IMR-90 (cell line): ENCODE results near the gene SLC9A9. TPM values are rescaled to one million over a fixed set of nuclear protein-coding genes. Genes with fewer than 3 reads are reported as not detected.

Source experiments
- ATAC-seq: fragments of 200-7000 bp; cut with Tn5 transposase; 2 replicates; pipeline ENCODE4 v1.9.1; 2020; ENCODE audit warnings: low read depth, mild to moderate bottlenecking, moderate library complexity
- BruUV-seq: library from RNA; stranded (reverse); fragments of 400-500 nt; replicated peaks from 2 replicates; lab custom pipeline; 2021; lab: Mats Ljungman, UMichigan
- CTCF ChIA-PET: fragments of 300-600 bp; formaldehyde crosslinking; extraction: SDS; loops from one replicate; lab custom pipeline; 2021; ENCODE audit warnings: antibody characterized with exemption; lab: Yijun Ruan, JAX
- POLR2A ChIA-PET: fragments of 300-600 bp; sonication (Branson Sonifier 250); formaldehyde crosslinking; loops from one replicate; lab custom pipeline; 2022; ENCODE audit warnings: antibody characterized with exemption; ENCODE audit not compliant: unreplicated experiment; lab: Charles Lee
- DNase-seq: peaks from one replicate; pipeline ENCODE4 v3.0.0; 2013
- H2AFZ ChIP-seq: replicated peaks from 2 replicates; pipeline ENCODE3; 2013; ENCODE audit warnings: low read length, mild to moderate bottlenecking; ENCODE audit not compliant: poor library complexity
- H2AK5ac ChIP-seq: 2 replicates; pipeline ENCODE4 v1.6.1; 2013; ENCODE audit warnings: low read depth, low read length, inconsistent platforms
- H2AK9ac ChIP-seq: replicated peaks from 2 replicates; pipeline ENCODE3; 2013; ENCODE audit warnings: mild to moderate bottlenecking, low read depth, low read length, moderate library complexity; ENCODE audit not compliant: poor library complexity
- H2BK120ac ChIP-seq: 2 replicates; pipeline ENCODE4 v1.6.1; 2013; ENCODE audit warnings: low read depth, low read length, inconsistent platforms
- H2BK15ac ChIP-seq: 3 replicates; pipeline ENCODE4 v1.6.1; 2013; ENCODE audit warnings: low read depth, low read length, inconsistent platforms
- H2BK20ac ChIP-seq: 2 replicates; pipeline ENCODE4 v1.6.1; 2013; ENCODE audit warnings: low read depth, mild to moderate bottlenecking, inconsistent platforms, low read length, moderate library complexity
- H2BK5ac ChIP-seq: 2 replicates; pipeline ENCODE4 v1.6.1; 2013; ENCODE audit warnings: mild to moderate bottlenecking, low read depth, low read length, inconsistent platforms; ENCODE audit not compliant: poor library complexity, severe bottlenecking
- H3K14ac ChIP-seq: replicated peaks from 2 replicates; pipeline ENCODE4 v1.6.1; 2013; ENCODE audit warnings: low read depth, low read length, inconsistent platforms
- H3K18ac ChIP-seq: 2 replicates; pipeline ENCODE4 v1.6.1; 2013; ENCODE audit warnings: low read depth, low read length, control low read depth
- H3K23ac ChIP-seq: 2 replicates; pipeline ENCODE4 v1.6.1; 2013; ENCODE audit warnings: low read depth, low read length, inconsistent platforms
- H3K27ac ChIP-seq: 2 replicates; pipeline ENCODE4 v1.5.1; 2013; ENCODE audit warnings: mild to moderate bottlenecking, control low read depth, low read length; ENCODE audit not compliant: insufficient read depth
- H3K27me3 ChIP-seq: 2 replicates; pipeline ENCODE4 v1.6.1; 2013; ENCODE audit warnings: low read length; ENCODE audit not compliant: control insufficient read depth, insufficient read depth
- H3K36me3 ChIP-seq: 2 replicates; pipeline ENCODE4 v1.6.1; 2013; ENCODE audit warnings: low read length, mixed read lengths; ENCODE audit not compliant: control insufficient read depth, insufficient read depth
- H3K4ac ChIP-seq: 2 replicates; pipeline ENCODE4 v1.6.1; 2013; ENCODE audit warnings: low read depth, low read length, inconsistent platforms
- H3K4me1 ChIP-seq: 2 replicates; pipeline ENCODE4 v1.6.1; 2013; ENCODE audit warnings: low read length, mixed read lengths; ENCODE audit not compliant: control insufficient read depth, insufficient read depth
- H3K4me2 ChIP-seq: 2 replicates; pipeline ENCODE4 v1.6.1; 2013; ENCODE audit warnings: low read depth, mild to moderate bottlenecking, control low read depth, low read length, moderate library complexity
- H3K4me3 ChIP-seq: 2 replicates; pipeline ENCODE4 v1.5.1; 2013; ENCODE audit warnings: low read depth, mild to moderate bottlenecking, control low read depth, low read length, moderate library complexity; ENCODE audit not compliant: insufficient read depth
- H3K56ac ChIP-seq: 2 replicates; pipeline ENCODE4 v1.6.1; 2013; ENCODE audit warnings: low read length, inconsistent platforms; ENCODE audit not compliant: insufficient read depth; ENCODE audit errors: extremely low read depth
- H3K79me1 ChIP-seq, 2 experiments: 2 replicates each; pipeline ENCODE4 v1.6.1; 2013; ENCODE audit warnings: low read length in 2 of 2, inconsistent platforms in 1 of 2, low read depth in 1 of 2
- H3K9ac ChIP-seq: 2 replicates; pipeline ENCODE4 v1.6.1; 2013; ENCODE audit warnings: low read depth, low read length, control low read depth
- H3K9me1 ChIP-seq: 2 replicates; pipeline ENCODE4 v1.6.1; 2013; ENCODE audit warnings: low read length, inconsistent platforms; ENCODE audit not compliant: insufficient read depth
- H3K9me3 ChIP-seq: 2 replicates; pipeline ENCODE4 v1.6.1; 2013; ENCODE audit warnings: low read length; ENCODE audit not compliant: control insufficient read depth, insufficient read depth
- H4K20me1 ChIP-seq: 2 replicates; pipeline ENCODE4 v1.6.1; 2013; ENCODE audit warnings: low read length, inconsistent platforms; ENCODE audit not compliant: insufficient read depth
- H4K5ac ChIP-seq: 2 replicates; pipeline ENCODE4 v1.6.1; 2013; ENCODE audit warnings: mild to moderate bottlenecking, low read depth, low read length, control low read depth
- H4K8ac ChIP-seq, 2 experiments: 2 replicates each; pipeline ENCODE4 v1.6.1; 2013; ENCODE audit warnings: low read depth in 2 of 2, low read length in 2 of 2, control low read depth in 1 of 2, inconsistent platforms in 1 of 2
- H4K91ac ChIP-seq: 2 replicates; pipeline ENCODE4 v1.6.1; 2013; ENCODE audit warnings: low read depth, low read length, inconsistent platforms; ENCODE audit not compliant: insufficient read depth
- CEBPB ChIP-seq: IDR thresholded peaks from 2 replicates; pipeline ENCODE4 v1.6.1; 2012; ENCODE audit warnings: low read depth, low read length, improper control_type of control experiment
- CHD1 ChIP-seq: IDR thresholded peaks from 2 replicates; pipeline ENCODE4 v1.6.1; 2012; ENCODE audit warnings: low read depth, low read length, improper control_type of control experiment
- CTCF ChIP-seq: conservative IDR thresholded peaks from 2 replicates; pipeline ENCODE4 v1.5.1; 2012; ENCODE audit warnings: mild to moderate bottlenecking, low read depth, low read length, improper control_type of control experiment
- FOS ChIP-seq: fragments of 150-350 bp; IDR thresholded peaks from 2 replicates; pipeline ENCODE4 v1.6.1; 2016; ENCODE audit warnings: low read depth, low read length
- MAZ ChIP-seq: IDR thresholded peaks from 2 replicates; pipeline ENCODE4 v1.6.1; 2012; ENCODE audit warnings: low read depth, mild to moderate bottlenecking, low read length, improper control_type of control experiment, moderate library complexity, borderline replicate concordance
- MXI1 ChIP-seq: IDR thresholded peaks from 2 replicates; pipeline ENCODE4 v1.6.1; 2012; ENCODE audit warnings: low read depth, mild to moderate bottlenecking, low read length, moderate library complexity, borderline replicate concordance
- WGBS, 2 experiments: methylation state at CpG; one replicate each; pipeline versions ENCODE4 v1.1.5 to v1.1.7; 2013; ENCODE audit warnings: missing lambda C conversion rate in 2 of 2; ENCODE audit not compliant: insufficient read length in 1 of 2; ENCODE audit errors: extremely low coverage in 2 of 2; 5-methylcytosine and 5-hydroxymethylcytosine counted together
- dilution Hi-C: fragments of 300-500 bp; cut with HindIII; formaldehyde crosslinking; loops from one replicate; pipeline ENCODE4 v1.14.3; 2018; ENCODE audit warnings: low sequenced_read_pairs; ENCODE audit not compliant: unreplicated experiment
- in situ Hi-C: fragments of 300-500 bp; cut with MboI; formaldehyde crosslinking; loops from 3 replicates; pipeline ENCODE4 v1.14.3; 2019; ENCODE audit warnings: low sequenced_read_pairs, inconsistent platforms, mixed read lengths
- intact Hi-C: fragments of 100-400 bp; cut with micrococcal nuclease; formaldehyde crosslinking; loops from 2 replicates; pipeline ENCODE4 v1.10.0; 2022
- polyA plus RNA-seq, 3 experiments: library from polyadenylated mRNA; depleted of rRNA; stranded (reverse); fragments of >200 nt; gene quantifications; 2 replicates each; pipeline ENCODE4 v1.2.3, GENCODE V29; 2012; ENCODE audit warnings: low replicate concordance in 1 of 3
- total RNA-seq: library from RNA; depleted of rRNA; stranded (reverse); fragments of >200 nt; gene quantifications from 2 replicates; pipeline ENCODE4 v1.2.3, GENCODE V29; 2012

The SLC9A9 gene
- total and polyA plus RNA-seq, 2 of the 4 experiments (the other 2 are of a cell fraction), result 1.4 to 2.3 TPM

- H3K56ac ChIP-seq, result no peak overlapping the region
- H3K4me3 ChIP-seq, result no peak overlapping the region
- H3K4ac ChIP-seq, result no peak overlapping the region
- no peak overlapping the region for H2BK20ac ChIP-seq
- no peak overlapping the region for H3K4me2 ChIP-seq
- ChIA-PET POLR2A (interaction anchor here (0.6 kb wide), 1 partner anchor 9 kb away, joined by 3 read pairs; no protein-coding TSS in a partner anchor), CTCF (no interaction called here)
- H4K91ac ChIP-seq, result no peak overlapping the region
- no peak overlapping the region for H3K23ac ChIP-seq
- no peak overlapping the region for H4K8ac ChIP-seq
- intact Hi-C loops, result no loop called here
- H3K36me3 ChIP-seq, result no peaks in the 10 kb centered on the region
- H3K79me1 ChIP-seq, result no peaks in the 10 kb centered on the region
- no peaks in the 10 kb centered on the region for H4K20me1 ChIP-seq
- no TSS peak for BruUV-seq
- H2AK5ac ChIP-seq, result no peak overlapping the region
- H3K27ac ChIP-seq, result no peak overlapping the region
- H2AFZ ChIP-seq, result no peak overlapping the region
- no peaks in the 10 kb centered on the region for H3K4me1 ChIP-seq
- dilution Hi-C loops, result no loop called here
- in situ Hi-C loops, result no loop called here
- H4K5ac ChIP-seq, result no peak overlapping the region
- no peak overlapping the region for H2AK9ac ChIP-seq
- H3K9ac ChIP-seq, result no peak overlapping the region
- no peak overlapping the region for H3K18ac ChIP-seq
- H3K9me1 ChIP-seq, result no peaks in the 10 kb centered on the region
- WGBS, 2 experiments, result no CpG with 5 or more reads among the region's 2 CpGs
- H2BK5ac ChIP-seq, result no peak overlapping the region
- H2BK120ac ChIP-seq, result no peak overlapping the region
- H3K27me3 ChIP-seq, result no peaks in the 10 kb centered on the region
- TF ChIP-seq CHD1, result no peak
- TF ChIP-seq MAZ, result no peak
- no peak for TF ChIP-seq CTCF
- TF ChIP-seq FOS, result no peak
- TF ChIP-seq MXI1, result no peak
- TF ChIP-seq CEBPB, result no peak
- no peak overlapping the region for H2BK15ac ChIP-seq
- ATAC-seq, result no peak
- H3K9me3 ChIP-seq, result no peaks in the 10 kb centered on the region
- no peak overlapping the region for H3K14ac ChIP-seq
- DNase-seq, result no peak
Observed at GRCh38 chr3:143514874-143515273, 333.4 kb downstream of the SLC9A9 start.
